Uterus (tissue), 4 donors: Measurements from ENCODE around the gene LRRC7. TPM values are rescaled to one million over a fixed set of nuclear protein-coding genes. Genes with fewer than 3 reads are reported as not detected.

Experiments used
- DNase-seq, 2 donors: peaks; one replicate each; pipeline ENCODE4 v3.0.0-alpha.2; 2019 to 2020
- H3K27ac ChIP-seq, 2 donors: fragments of 200-600 bp; sonication (generic); 1 replicate in 1 of 2; 2 replicates in 1 of 2; pipeline ENCODE4 v1.5.1; 2016 to 2018
- H3K27me3 ChIP-seq, 2 donors: fragments of 200-600 bp; sonication (generic); one replicate each; pipeline ENCODE4 v1.5.1; 2018 to 2019; ENCODE audit warnings: control low read depth in 1 of 2
- H3K36me3 ChIP-seq, 2 donors: fragments of 200-600 bp; sonication (generic); one replicate each; pipeline ENCODE4 v1.5.1; 2019; ENCODE audit warnings: control low read depth in 1 of 2
- H3K4me1 ChIP-seq, 2 donors: fragments of 200-600 bp; sonication (generic); one replicate each; pipeline ENCODE4 v1.5.1; 2018 to 2019; ENCODE audit warnings: control low read depth in 1 of 2
- H3K4me3 ChIP-seq, 2 donors: fragments of 200-600 bp; sonication (generic); 1 replicate in 1 of 2; 2 replicates in 1 of 2; pipeline ENCODE4 v1.5.1; 2018 to 2019; ENCODE audit warnings: mild to moderate bottlenecking in 1 of 2
- H3K9me3 ChIP-seq, 2 donors: fragments of 200-600 bp; sonication (generic); one replicate each; pipeline ENCODE4 v1.5.1; 2019; ENCODE audit warnings: control low read depth in 1 of 2
- POLR2A ChIP-seq, 2 donors: fragments of 450-650 bp; IDR thresholded peaks; one replicate each; pipeline ENCODE4 v1.6.1; 2016; ENCODE audit warnings: antibody characterized with exemption in 2 of 2, mild to moderate bottlenecking in 1 of 2, moderate library complexity in 1 of 2
- intact Hi-C: fragments of 100-400 bp; cut with DNase I; formaldehyde crosslinking; loops from one replicate; pipeline ENCODE4 v1.15.1; 2023; ENCODE audit warnings: low total_unique reads
- total RNA-seq, 4 donors: library from RNA; depleted of rRNA in 3 of 4; stranded (reverse); fragments of >200 nt in 3 of 4; gene quantifications; one replicate each; pipeline versions ENCODE4 v1.1.0 to v1.2.4, GENCODE V29; 2014 to 2023
- TF ChIP-seq, protein P1 (sequence below), 4 experiments: fragments of 200-600 bp in 2 of 4; fragments of 450-650 bp in 2 of 4; sonication (generic) in 2 of 4; IDR thresholded peaks; one replicate each; pipeline ENCODE4 v1.5.1; 2016 to 2019; ENCODE audit warnings: antibody characterized with exemption in 4 of 4, mild to moderate bottlenecking in 2 of 4, moderate library complexity in 1 of 4
- donor health status: DM: yes; HTN: yes; CAD: no.

Gene LRRC7
- total RNA-seq, 4 donors from 2014 or later: 1.5 to 12.0 TPM; not detected in 2

DNA sequence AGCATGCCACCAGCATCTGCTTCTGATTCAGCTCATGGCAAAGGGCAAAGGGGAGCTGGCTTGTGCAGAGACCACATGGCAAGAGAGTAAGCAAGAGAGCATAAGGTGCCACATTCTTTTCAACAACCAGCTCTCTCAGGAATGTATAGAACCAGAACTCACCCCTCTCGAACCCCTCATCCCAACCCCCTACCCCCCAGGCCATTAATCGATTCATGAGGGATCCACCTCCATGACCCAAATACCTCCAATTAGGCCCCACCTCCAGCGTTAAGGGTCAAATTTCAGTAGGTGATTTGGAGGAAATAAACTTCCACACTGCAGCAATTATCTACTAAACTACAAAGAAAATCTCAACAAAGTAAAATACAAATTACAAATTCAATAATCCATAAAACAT lies 32.2 kb upstream of the LRRC7 start:
- H3K36me3 ChIP-seq: no peaks in the 10 kb centered on the region
- intact Hi-C loops: no loop called here
- no peaks in the 10 kb centered on the region for H3K9me3 ChIP-seq
- no peak overlapping the region for H3K27ac ChIP-seq
- no peak overlapping the region for H3K4me3 ChIP-seq
- no peaks in the 10 kb centered on the region for H3K27me3 ChIP-seq
- TF ChIP-seq POLR2A (IDR thresholded peaks at IDR 0.05): no peak
- TF ChIP-seq, protein P1, sequence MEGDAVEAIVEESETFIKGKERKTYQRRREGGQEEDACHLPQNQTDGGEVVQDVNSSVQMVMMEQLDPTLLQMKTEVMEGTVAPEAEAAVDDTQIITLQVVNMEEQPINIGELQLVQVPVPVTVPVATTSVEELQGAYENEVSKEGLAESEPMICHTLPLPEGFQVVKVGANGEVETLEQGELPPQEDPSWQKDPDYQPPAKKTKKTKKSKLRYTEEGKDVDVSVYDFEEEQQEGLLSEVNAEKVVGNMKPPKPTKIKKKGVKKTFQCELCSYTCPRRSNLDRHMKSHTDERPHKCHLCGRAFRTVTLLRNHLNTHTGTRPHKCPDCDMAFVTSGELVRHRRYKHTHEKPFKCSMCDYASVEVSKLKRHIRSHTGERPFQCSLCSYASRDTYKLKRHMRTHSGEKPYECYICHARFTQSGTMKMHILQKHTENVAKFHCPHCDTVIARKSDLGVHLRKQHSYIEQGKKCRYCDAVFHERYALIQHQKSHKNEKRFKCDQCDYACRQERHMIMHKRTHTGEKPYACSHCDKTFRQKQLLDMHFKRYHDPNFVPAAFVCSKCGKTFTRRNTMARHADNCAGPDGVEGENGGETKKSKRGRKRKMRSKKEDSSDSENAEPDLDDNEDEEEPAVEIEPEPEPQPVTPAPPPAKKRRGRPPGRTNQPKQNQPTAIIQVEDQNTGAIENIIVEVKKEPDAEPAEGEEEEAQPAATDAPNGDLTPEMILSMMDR (IDR thresholded peaks at IDR 0.05): no peak
- DNase-seq: no peak
- H3K4me1 ChIP-seq: no peaks in the 10 kb centered on the region

DNA sequence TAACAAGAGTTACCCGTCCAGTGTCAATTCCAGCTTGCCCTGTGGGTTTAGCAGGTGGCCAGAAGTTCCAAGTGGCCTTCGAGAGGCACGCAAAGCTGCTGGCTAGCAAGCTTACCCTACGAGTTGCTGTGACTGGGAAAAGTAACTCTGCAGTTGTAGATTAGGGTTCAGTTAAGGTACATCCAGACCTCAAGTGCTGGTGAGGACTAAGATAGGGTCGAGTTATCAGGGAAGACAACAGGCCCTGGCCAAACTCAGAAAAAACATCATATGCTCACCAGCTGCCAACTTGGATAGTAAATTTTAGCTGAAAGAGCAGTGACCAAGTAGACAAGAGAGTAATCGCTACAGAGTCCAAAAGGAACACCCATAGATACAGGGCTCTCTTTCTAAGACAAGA lies 27.7 kb upstream of the LRRC7 start:
- intact Hi-C loops: no loop called here
- H3K36me3 ChIP-seq: no peaks in the 10 kb centered on the region
- no peaks in the 10 kb centered on the region for H3K4me1 ChIP-seq
- H3K9me3 ChIP-seq: no peaks in the 10 kb centered on the region
- no peak overlapping the region for H3K4me3 ChIP-seq
- H3K27me3 ChIP-seq: no peaks in the 10 kb centered on the region
- no peak for DNase-seq
- H3K27ac ChIP-seq: no peak overlapping the region
- TF ChIP-seq POLR2A (IDR thresholded peaks at IDR 0.05): no peak
- TF ChIP-seq, protein P1 (IDR thresholded peaks at IDR 0.05): no peak

DNA sequence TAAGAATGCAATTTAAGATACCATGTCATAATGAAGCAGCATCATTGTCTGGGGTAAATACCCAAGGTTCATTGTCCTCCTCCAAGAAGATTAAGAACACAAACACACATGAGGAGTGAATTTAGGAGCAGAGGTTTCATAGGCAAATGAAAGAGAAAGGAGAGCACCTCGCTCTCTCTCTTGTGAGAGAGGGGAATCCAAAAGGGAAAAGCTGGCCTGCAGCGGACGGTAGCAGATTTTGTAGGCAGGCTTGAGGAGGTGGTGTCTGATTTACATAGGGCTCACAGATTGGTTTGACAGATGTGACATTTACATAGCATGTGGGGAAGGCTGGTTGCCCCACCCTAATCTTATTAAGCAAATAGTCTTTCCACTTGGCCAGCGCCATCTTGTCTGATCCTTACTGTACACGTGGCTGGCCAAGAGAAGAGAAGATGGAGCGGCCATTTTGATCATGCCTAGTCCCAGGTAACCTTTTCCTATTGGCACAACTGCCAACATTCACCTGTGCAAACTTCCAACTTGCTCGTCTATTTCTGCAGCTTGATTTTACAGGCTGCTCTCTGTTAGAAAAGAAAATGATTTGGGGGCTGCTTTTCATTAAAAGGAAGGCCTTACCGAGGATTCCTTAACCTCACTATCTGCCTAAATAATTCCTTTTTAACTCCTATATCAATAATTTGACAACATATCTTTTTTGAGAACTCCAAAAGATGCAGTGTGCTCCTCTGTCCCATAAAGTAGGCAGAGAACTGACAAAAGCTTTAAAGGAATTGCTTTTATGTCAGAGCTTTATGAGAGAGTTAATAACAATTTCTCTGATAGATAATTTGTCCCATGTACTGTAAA lies 16.0 kb upstream of the LRRC7 start:
- no peak overlapping the region for H3K27ac ChIP-seq
- H3K27me3 ChIP-seq: no peaks in the 10 kb centered on the region
- no peak overlapping the region for H3K4me3 ChIP-seq
- no peak for DNase-seq
- H3K9me3 ChIP-seq: no peaks in the 10 kb centered on the region
- TF ChIP-seq, protein P1 (IDR thresholded peaks at IDR 0.05): no peak
- TF ChIP-seq POLR2A (IDR thresholded peaks at IDR 0.05): no peak
- peaks cover 0 to 3% of the 10 kb centered on the region in 2 donors for H3K36me3 ChIP-seq
- intact Hi-C loops: no loop called here
- H3K4me1 ChIP-seq: no peaks in the 10 kb centered on the region

DNA sequence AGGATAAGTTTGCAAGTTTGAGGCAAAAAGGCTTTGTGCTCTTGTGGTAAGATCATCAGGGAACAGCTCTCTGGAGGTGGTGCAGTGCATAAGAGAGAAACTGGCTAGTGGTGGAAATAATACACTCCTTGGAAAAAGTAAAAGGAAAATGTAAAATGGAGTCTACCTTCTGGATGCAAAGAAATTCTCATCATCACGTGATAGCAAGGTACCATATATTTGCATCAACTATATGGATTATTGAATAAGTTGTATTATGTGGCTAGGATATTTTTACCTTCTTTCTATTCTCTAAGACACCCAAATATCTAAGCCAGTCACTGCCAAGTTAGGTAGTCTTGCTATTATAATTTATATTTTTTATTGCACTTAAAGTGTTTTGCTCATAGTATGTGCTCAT lies 14.0 kb upstream of the LRRC7 start:
- no peak for TF ChIP-seq POLR2A (IDR thresholded peaks at IDR 0.05)
- TF ChIP-seq, protein P1 (IDR thresholded peaks at IDR 0.05): no peak
- no peak overlapping the region for H3K27ac ChIP-seq
- no peaks in the 10 kb centered on the region for H3K9me3 ChIP-seq
- H3K36me3 ChIP-seq: peaks cover 0 to 3% of the 10 kb centered on the region in 2 donors
- no peaks in the 10 kb centered on the region for H3K27me3 ChIP-seq
- H3K4me3 ChIP-seq: no peak overlapping the region
- DNase-seq: no peak
- no peaks in the 10 kb centered on the region for H3K4me1 ChIP-seq
- intact Hi-C loops: no loop called here

DNA sequence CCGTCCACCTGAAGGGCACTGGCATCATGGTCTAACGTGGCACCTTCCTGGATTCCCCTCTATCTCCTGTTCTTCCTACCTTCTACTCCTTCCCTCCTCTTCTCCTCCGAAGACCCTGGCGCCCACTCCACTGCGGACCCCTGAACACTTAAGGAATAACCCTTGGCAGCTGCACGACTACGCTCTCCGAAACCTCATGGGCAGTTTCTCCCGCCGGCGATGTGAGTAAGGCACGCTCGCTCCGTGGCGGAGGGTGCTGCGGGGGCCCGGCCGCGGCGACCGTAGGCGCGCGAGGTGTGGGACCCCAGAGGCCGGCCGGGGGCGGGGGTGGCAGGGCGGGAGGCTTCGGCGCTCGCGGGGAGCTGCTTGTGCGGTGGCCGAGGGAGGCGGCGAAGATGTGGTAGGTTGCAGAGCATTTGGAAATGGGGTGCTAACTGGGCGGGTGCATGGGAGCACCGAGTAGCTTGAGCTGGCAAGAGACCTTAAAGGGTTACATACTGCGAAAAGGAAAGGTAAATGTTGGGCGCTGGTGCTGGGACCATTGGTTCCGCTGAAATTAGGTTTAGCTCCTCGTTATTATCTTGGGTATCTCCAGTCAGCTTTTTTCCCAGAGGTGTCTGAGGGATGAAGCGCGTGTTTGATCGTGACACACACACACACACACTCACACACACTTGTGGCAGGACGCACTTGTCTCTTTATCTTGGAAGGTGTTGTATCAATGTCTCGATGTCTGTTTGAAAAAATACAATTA lies 876 bp downstream of the LRRC7 start:
- no peaks in the 10 kb centered on the region for H3K36me3 ChIP-seq
- intact Hi-C loops: no loop called here
- no peak overlapping the region for H3K27ac ChIP-seq
- DNase-seq: no peak
- peak overlapping the region; percentile 18 to 34 for H3K4me3 ChIP-seq
- TF ChIP-seq, protein P1 (IDR thresholded peaks at IDR 0.05): no peak
- no peak for TF ChIP-seq POLR2A (IDR thresholded peaks at IDR 0.05)
- H3K9me3 ChIP-seq: no peaks in the 10 kb centered on the region
- peaks cover 0 to 5% of the 10 kb centered on the region in 2 donors for H3K4me1 ChIP-seq
- H3K27me3 ChIP-seq: no peaks in the 10 kb centered on the region
